Suprapubic skin (tissue), 3 donors: Measurements from ENCODE around the gene SPDYC.

Source experiments
- CTCF ChIP-seq, 2 donors: fragments of 200-600 bp in 1 of 2; fragments of 450-650 bp in 1 of 2; sonication (generic) in 1 of 2; IDR thresholded peaks; one replicate each; pipeline ENCODE4 v1.5.1; 2016 to 2019; ENCODE audit warnings: antibody characterized with exemption in 2 of 2, mild to moderate bottlenecking in 1 of 2, moderate library complexity in 1 of 2
- POLR2AphosphoS5 ChIP-seq, 3 donors: sonication (generic); formaldehyde crosslinking; IDR thresholded peaks; one replicate each; pipeline ENCODE4 v1.6.1; 2017; ENCODE audit warnings: antibody characterized with exemption in 3 of 3

DNA sequence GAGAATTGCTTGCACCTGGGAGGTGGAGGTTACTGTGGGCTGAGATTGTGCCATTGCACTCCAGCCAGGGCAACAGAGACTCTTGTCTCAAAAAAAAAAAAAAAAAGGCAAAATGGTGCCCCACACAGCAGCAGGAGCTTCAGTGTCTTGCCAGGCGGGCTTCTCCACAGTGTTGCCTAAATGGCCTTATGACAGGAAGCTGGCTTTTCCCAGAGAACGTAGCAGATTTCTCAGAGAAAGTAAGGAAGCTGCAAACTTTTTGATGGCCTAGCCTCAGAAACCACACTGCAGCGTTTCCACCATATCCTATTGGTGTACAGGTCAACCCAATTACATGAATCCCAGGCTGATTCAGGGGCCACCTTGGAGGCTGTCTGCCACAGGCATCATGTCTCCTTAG, 12.7 kb upstream of the SPDYC start:
- TF ChIP-seq CTCF (IDR thresholded peaks at IDR 0.05): no peak
- TF ChIP-seq POLR2AphosphoS5 (IDR thresholded peaks at IDR 0.05): no peak
